CD4-positive, alpha-beta T cell treated with Interleukin-1 beta for 1 hour (primary cell): Measurements from ENCODE around the gene RNF10.
"Not testable (repeated sequence)": the region's sequence is repeated elsewhere in the genome, so short reads cannot be mapped to it uniquely, and the experiment has no call there.

Source experiments
- DNase-seq, 2 donors: peaks; one replicate each; pipeline ENCODE4 v3.0.0-alpha.2; 2020 to 2022

Gene RNF10

DNA sequence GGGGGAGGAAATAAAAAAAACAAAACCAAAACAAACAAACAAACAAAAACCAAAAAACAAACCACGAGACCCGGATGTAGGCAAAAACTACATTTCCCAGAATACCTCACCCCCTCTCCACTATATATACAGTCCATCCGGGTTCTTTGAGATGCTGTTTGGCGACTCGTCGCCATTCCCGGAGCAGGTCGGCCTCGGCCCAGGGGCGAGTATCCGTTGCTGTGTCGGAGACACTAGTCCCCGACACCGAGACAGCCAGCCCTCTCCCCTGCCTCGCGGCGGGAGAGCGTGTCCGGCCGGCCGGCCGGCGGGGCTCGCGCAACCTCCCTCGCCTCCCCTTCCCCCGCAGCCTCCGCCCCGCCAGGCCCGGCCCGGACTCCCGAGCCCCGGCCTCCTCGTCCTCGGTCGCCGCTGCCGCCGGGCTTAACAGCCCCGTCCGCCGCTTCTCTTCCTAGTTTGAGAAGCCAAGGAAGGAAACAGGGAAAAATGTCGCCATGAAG, at the start of gene RNF10:
RNF10 (plus strand) TSS at position 154 of the 500 bp plus-strand sequence. CDS start 456 bp downstream, outside the sequence.
- DNase-seq: peak; percentile 80 to 91

DNA sequence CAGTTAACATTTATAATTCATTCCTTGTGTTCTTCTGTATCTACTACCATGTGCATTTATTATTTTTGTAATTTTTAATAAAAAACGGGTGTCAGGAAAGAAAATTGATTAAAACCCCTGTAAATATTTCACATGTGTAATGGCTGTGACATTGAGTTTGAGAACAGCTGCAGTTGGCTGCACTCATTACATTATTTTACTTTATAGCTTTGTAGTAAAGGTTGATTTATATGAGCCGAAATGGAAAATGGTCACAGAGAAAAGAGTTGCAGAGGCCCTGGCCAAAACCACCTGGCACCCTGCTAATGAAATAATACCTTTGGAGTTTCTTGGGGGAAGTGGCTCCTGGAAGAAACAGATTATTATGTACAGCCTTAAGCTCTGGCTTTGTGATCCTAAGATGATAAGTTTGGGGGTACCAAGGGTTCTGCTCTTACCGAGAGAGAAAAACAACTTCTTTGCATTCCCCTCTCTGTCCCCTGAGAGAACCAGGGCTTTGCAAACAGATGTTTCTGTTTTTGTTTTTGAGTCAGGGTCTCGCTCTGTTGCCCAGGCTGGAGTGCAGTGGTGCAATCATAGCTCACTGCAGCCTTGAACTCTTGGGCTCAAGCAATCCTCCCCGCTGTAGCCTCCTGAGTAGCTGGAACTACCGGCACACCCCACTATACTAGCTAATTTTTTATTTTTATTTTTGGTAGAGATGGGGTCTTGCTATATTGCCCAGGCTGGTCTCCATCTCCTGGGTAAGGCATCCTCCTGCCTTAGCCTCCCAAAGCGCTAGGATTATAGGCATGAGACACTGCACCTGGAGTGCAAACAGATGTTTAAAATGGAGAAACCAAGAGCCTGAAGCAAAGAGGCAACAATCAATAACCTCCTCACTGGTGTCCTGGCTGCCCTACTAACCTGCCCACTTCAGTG, 47.9 kb upstream of the RNF10 start:
- no peak for DNase-seq

DNA sequence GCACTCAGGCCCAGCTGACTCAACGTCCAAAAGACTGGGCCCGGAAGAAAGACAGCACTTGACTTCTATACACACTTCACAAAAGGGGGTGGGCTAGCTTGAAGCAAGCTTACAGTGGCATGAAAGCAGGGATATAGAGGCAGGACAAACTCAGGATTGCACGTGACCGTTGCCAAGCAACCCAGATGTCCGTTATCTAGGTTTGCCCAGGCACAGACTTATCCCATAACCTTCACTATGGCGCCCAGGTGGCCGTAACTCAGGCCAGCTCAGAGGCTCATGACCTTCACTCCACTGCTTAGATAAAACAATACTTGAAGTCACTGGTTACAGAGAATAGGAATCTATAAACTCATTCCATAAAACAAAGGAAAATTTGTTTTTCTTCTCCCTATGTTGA, 46.6 kb upstream of the RNF10 start:
- not testable (repeated sequence) for DNase-seq

DNA sequence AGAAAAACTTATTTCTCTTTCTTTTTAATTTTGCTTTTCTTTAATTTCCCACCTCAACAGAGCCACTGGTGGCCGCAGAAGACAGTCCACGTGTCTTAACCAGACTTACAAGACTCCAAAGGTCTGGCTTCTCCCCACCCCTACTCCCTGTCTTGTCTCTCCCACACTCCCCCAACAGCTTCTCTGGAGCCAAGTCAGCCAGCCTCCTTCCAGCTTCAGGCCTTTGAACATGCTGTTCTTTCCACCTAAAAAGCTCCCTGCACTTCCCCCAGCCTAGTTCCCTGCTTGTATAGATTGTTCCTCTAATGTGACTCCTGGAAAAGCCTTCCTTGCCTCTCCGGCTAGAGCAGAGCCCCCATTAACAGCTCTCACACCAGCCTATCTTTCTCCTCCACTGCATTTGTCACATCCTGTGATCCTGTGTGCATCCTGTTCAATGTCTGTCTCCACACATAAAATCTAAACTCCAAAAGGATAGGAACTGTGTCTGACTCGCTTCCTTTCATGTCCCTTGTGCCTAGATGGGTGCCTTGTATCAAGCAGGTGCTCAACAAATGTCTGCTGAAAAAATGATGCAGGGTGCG, 46.0 kb upstream of the RNF10 start:
- no peak for DNase-seq

DNA sequence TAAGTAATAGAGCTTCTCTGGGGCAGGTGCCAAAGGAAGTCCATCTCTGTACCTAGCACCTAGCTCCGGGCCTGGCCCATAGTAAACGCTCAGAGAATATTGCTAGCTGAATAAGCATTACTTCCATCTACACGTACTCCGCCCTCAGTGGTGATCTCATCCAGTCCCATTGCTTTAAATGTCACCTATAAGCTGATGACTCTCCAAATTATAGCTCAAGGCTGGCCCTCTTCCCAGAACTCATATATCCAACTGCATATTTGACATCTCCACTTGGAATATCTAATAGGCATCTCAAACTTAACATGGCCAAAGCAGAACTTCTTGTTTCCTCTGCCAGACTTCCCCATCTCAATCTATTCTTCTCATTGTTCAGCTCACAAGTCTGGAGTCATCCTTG, 45.1 kb upstream of the RNF10 start:
- DNase-seq: no peak

DNA sequence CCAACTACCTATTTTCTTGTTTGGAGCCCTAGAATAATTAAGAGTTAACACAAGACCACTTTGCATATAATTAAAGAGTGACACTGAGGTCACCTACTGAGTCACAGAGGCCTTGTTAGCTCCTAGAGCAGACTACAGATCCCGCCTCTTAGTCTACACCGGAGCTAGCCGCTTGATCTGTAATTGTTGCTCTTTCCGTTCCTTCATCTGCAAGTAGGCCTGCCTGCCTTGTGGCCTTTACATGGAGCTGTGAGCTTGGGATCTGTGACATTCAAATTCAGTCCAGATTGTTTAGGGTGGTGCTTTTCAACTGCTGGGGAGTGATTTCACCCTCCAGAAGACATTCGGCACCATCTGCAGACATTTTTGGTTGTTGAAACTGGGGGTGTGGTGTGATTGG, 43.8 kb upstream of the RNF10 start:
- DNase-seq: no peak

DNA sequence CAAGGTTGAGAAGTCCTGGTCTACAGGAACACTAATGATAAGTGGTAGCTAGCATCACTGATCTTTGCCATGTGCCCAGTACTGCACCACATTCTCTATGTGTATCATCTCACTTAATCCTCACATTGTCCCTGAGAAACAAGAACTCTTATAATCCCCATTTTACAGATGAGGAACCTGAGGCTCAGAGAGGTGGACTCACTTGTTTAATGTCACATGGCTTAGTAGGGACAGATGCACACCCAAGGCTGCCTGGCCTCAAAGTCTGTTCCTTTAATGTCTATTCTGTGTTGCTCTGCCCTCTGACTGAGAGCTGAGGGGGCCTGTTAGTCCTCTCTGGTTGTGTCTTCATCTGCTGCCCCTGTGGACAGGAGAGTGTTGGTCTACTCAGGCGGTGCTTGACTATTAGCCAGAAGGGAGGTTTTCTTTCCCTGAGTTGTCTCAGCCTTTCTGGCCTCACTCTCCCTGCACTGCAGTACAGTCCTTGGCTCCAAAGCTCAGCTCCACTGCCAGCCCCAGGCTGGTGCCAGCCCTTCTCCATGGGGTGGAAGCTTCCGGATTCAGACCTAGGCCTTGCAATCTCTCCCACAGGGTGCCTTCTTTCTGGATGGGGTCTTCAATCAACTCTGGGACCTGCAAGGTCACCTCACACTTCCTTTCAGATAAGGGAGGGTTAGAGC, 43.2 kb upstream of the RNF10 start:
- no peak for DNase-seq

DNA sequence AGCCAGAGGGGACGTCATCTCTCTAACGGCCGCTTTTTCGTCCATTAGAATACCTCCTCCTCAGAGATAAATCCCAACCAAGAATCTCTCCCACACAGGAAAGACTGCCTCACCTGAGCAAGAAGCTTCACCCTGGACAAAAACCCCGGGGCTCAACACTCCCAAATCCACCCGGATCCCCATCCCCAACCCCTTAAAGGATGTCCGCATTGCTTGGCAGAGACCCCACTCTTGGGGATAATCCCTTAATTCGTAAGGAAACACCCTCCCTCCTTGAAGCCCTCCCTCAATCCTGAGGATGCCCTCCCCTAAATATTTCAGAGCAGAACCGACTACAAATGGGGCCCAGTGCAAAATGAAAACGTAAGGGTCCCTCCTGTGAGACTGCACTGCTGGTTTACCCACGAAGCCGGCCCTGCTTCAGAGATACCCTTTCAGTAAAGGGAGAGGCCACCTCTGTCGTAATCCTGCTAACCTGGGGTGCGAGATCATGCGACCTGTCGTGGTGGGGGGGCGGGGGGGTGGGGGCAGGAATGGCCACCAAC, 38.9 kb upstream of the RNF10 start:
- DNase-seq: no peak

DNA sequence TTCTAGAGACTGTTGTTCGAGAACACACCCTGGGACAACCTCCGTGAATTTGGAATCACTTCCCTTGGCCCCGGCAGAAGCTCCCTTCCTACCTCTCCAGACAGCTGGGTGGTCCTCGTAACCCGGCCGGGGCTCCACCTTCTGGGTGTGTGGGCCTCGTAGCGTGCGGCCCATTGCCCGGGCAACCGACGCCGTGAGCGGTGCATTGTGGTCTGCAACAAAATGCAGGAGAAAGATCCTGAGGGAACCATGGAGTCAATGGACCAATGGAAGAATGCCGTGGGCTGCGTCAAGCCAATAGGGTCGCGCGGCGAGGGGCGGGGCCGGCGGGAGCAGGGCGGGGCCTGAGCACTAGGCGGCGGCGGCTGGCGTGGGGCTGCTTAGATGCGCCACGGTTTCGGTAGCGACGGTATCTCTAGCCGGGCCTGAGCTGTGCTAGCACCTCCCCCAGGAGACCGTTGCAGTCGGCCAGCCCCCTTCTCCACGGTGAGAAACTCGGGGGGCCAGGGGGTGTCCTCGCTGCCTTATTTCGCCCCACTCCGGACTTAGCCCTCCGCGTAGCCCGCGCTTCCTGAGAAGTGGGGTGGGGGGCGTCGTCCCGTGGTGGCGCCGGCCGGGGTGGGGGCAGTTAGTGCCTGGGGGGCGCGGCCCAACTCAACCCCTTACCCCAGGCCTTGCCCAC, 38.3 kb upstream of the RNF10 start, which contains the start of gene DYNLL1:
DYNLL1 (plus strand) TSS at position 383 of the 682 bp plus-strand sequence. CDS start 309 bp downstream, outside the sequence.
- DNase-seq: peak; percentile 96 to 98

DNA sequence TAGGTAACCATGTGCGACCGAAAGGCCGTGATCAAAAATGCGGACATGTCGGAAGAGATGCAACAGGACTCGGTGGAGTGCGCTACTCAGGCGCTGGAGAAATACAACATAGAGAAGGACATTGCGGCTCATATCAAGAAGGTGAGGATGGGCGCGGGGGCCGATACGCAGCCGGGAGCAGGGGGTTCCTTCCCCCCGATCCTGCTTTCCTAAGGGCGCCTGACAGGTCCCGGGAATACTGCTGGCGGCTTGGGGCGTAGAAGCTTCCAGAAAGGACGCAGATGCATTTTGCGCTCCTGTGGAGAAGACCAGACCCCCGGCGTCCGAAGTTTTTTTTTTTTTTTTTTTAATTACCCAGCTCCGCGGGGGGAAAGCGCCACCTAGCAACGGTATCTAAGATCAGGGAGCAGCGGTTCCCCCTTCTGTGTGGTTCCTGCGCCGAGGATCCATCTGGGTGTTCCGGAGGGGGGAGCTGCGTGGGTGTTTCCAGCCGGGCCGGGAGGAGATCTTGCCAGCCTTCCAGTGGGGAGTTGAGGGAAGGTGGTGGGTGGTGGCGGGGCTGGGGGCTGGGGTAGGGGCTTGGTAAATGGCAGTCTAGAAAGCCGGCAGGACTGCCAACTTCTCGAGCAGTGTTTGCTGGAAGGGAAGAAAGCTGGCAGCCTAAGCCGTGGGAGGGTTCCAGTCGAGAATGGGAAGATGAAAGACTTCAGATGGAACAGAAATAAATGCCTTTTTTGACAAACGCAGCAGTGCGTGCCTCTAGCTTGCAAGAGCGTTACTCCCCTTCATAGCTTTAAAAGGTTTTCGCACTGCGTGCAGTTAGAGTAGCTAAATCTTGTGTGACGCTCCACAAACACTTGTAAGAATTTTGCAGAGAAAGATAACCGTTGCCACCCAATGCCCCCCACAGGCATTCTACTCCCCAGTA, 37.5 kb upstream of the RNF10 start:
- peak; percentile 60 to 66 for DNase-seq

DNA sequence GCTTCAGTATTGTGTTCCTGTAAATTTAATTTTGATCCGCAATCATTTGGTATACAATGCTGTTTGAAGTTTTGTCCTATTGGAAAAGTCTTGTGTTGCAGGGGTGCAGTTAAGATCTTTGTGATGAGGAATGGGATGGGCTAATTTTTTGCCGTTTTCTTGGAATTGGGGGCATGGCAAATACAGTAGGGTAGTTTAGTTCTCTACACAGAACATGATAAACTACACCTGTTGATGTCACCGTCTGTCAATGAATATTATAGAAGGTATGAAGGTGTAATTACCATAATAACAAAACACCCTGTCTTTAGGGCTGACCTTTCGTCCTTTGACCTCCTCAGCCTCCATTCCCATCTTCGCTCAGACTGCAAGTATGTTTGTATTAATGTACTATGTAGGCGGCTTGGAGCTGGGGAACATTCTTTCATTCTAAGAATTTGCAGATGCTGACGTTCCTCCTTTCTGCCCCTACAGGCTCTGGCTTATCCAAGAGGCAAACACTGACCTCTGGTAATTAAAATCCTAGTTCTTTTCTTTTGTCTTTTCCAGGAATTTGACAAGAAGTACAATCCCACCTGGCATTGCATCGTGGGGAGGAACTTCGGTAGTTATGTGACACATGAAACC, 36.5 kb upstream of the RNF10 start:
- no peak for DNase-seq

DNA sequence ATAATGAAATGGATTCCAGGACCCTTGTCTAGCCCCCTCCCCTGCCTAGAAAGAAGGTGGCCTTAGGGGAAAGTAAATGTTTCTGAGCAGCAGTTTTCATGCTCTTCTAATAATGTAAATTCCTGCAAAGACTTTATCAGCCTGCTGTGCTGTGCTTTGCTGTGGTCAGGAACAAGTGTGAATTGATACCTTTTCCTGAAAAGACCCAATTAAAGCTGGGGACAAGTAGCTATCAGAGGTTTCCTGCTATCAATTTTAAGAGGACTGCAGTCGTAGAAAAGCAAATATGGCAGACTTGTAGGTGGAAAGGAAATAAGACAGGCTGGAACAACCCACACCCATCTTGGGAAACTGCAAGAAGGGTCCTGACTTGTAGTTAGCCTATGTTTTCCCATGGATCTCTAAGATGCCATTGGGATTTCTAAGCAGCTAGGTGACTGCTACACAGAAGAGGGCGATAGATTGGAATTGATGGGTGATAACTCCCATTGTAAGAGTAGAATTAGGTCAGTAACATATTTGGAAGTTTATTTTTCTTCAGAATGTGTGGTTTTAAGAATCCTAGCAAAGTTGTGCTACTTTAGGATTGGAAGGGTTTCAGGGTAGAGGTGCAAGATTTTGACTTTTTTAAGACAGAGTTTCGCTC, 35.2 kb upstream of the RNF10 start:
- DNase-seq: no peak

DNA sequence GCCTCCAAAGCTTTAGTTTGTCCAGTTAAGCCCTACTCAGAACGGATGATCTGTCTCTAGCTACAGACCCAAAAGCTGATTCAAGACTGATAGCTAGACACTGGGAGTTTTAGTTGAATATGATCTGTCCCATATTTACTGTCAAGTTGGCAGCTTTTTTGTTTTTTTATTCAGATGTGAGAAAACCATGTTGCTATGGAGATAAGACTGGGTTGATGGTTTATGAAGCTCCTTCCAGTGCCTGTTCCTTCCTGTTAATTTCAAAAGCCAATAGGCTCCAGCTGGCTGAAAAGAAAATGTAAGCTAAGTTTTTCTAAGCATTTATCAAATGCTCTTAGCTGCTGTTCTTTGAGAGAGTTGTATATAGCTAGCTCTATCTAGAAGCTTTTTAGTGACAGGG, 33.6 kb upstream of the RNF10 start:
- DNase-seq: no peak

DNA sequence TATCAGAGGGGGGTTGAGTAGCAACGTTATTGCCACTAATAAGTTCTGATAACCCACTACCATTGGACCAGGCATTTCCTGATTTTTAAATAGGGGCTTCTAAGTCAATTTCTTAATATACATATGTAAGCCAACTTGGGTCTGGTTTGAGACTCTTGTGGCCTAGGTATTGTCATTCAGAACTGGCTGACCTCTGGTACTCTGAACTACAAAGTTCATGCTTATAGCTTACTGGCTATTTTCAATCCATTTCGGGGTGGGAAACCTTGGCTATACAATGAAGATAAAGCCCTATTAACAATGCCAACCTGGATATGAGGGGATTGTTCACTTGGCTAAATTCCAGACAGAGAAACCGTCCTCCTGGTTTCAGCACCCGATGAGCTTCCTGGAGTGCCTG, 29.6 kb upstream of the RNF10 start:
- DNase-seq: no peak

DNA sequence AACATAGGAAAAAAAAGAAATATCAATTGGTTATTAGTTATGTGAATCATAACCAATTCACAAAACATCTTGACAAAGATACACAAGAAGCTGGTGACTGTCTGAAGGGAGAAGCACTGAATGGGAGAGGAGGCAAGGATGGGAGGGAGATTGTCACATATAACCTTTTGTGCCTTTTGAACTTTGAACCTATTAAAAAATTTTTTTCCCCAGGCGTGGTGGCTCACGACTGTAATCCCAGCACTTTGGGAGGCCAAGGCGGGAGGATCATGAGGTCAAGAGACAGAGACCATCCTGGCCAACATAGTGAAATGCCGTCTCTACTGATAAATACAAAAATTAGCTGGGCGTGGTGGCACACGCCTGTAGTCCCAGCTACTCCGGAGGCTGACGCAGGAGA, 25.6 kb upstream of the RNF10 start:
- no peak for DNase-seq

DNA sequence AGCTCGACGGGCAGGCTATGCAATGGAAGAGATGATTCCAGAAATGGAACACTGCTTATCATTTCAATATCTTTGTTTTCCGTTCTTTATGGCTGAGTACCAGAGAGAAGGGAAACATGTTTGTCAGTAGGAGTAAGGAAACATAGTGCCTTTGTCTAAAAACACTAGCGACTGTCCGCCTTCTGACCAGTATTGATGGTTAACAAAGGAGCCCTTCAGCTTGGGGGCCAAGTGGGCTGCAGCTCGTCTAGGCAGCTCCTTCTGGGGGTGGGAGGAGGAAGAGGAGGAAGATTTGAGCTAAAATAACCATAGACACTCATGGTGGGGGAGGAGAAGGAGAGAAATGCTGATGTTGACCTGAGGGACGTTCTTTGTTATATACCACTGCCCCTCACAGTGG, 20.2 kb upstream of the RNF10 start:
- DNase-seq: no peak

DNA sequence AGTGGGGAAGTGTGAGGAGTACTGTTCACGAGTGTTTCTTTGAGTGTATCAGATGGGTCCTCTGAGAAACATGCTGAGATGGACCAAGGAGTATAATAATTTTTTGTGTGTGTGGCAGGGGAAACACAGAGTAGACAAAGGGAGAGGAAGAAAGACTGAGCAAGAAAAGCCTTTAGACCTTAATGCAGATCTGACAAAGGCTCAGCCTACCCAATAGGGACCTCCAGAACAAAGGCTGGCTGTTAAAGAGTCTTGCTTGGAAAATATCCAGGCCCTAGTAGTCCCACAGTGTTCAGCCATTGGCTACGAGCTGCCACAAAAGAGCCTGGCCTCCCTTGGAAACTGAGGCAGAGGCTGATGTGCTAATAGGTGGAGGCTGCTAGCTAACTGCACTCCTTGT, 18.7 kb upstream of the RNF10 start:
- DNase-seq: no peak

DNA sequence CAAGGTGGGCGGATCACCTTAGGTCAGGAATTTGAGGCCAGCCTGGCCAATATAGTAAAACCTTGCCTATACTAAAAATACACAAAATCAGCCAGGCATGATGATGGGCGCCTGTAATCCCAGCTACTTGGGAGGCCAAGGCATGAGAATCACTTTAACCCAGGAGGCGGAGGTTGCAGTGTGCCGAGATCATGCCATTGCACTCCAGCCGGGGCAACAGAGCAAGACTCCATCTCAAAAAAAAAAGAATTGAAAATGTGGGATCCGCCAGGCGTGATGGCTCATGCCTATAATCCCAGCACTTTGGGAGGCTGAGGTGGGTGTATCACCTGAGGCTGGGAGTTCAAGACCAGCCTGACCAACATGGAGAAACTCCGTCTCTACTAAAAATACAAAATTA, 14.8 kb upstream of the RNF10 start:
- not testable (repeated sequence) for DNase-seq

DNA sequence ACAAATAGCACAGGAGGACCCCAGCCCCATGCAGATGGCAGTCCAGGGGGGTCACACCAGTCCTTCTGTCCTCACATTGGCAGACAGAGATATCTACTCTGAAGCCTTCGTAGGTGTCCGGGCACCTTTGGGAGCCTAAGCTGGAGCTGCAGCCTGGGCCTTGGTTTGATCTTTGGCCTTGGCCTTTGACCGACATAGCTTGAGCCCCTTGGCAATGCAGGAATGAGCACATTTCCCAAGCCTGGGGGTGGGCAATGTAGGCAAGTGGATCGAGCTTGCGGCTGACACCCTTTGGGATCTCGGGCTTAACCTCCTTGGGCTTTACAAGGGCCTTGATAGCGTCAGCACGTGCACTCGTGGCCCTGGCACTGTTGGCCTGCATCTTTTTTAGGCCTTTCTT, 11.6 kb upstream of the RNF10 start:
- no peak for DNase-seq

DNA sequence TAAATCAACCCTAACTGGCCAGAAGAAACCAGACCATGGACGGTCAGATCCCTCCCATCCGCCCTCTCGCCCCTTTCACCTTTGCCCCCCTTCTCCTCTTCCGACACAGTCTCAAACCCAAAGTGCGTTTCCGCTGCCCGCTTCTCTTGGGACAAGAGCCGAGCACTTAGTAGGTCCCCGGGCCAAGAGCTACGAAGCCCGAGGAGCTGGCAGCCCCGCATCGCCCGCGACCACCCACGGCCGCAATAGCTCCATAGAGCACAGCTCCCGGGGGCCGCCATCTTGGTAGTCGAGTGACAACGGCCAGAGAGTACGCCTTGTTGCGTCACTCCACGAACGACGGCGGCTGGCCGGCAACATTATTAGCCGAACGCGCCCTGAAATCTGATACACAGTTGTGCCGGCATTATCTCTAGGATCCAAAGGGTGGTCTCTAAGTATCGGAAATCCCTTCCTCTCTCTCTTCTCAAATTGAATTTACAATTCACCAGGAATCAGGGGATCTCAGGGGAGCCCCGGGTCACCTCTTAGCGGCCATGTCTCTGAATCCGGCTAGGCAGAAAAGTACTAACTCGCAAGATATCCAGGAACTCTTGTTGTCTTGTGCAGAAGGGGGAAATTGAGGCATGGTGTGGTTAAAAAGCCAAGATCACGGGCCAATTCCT, 5.2 kb upstream of the RNF10 start, which contains the start of gene COQ5:
COQ5 (minus strand) TSS at position 298 of the 665 bp plus-strand sequence; CDS start at position 281, 17 bp downstream.
- peak; percentile 86 to 88 for DNase-seq
